ENCODE measurements around the gene SMPD3.

GRCh38 chr16:68403177-68403576 is 45.1 kb downstream of the SMPD3 start:
- TF ChIP-seq POLR2A (IDR thresholded peaks at IDR 0.05; ENCODE audit: low read length), result no peak
- TF ChIP-seq CTCF (IDR thresholded peaks at IDR 0.05), result no peak
- TF ChIP-seq EP300 (IDR thresholded peaks at IDR 0.05), result no peak
- no peak for TF ChIP-seq BCL3 (IDR thresholded peaks at IDR 0.05)
- TF ChIP-seq CHD2 (IDR thresholded peaks at IDR 0.05; ENCODE audit: low read length, partially characterized antibody), result no peak
- TF ChIP-seq NFE2L2 (conservative IDR thresholded peaks at IDR 0.05; ENCODE audit: low read length), result no peak
- TF ChIP-seq JUNB (IDR thresholded peaks at IDR 0.05), result no peak
- TF ChIP-seq NR3C1 (IDR thresholded peaks at IDR 0.05), result no peak
- no peak for TF ChIP-seq ESRRA (IDR thresholded peaks at IDR 0.05; ENCODE audit: borderline replicate concordance, low read length)
